Omental fat pad (tissue), 4 donors: ENCODE results near the gene ANKH. TPM values are rescaled to one million over a fixed set of nuclear protein-coding genes. Genes with fewer than 3 reads are reported as not detected.

Source experiments
- ATAC-seq: fragments of 150-250 bp; one replicate; pipeline ENCODE4 v1.9.1; 2016; ENCODE audit warnings: mild to moderate bottlenecking, moderate library complexity; ENCODE audit not compliant: low FRiP score
- DNase-seq: peaks from one replicate; pipeline ENCODE4 v3.0.0-alpha.2; 2019; ENCODE audit warnings: low spot score
- total RNA-seq, 4 donors: library from RNA; depleted of rRNA; stranded (reverse); fragments of >200 nt; gene quantifications; one replicate each; pipeline ENCODE4 v1.1.0, GENCODE V29; 2016
- TF ChIP-seq, protein P1 (sequence below), 3 donors: fragments of 450-650 bp; IDR thresholded peaks; one replicate each; pipeline ENCODE4 v1.5.1; 2016 to 2017; ENCODE audit warnings: antibody characterized with exemption in 3 of 3, mild to moderate bottlenecking in 3 of 3, moderate library complexity in 2 of 3

Gene ANKH
- total RNA-seq, 4 donors from 2014 or later: 37.4 to 74.3 (median 39.2) TPM

DNA sequence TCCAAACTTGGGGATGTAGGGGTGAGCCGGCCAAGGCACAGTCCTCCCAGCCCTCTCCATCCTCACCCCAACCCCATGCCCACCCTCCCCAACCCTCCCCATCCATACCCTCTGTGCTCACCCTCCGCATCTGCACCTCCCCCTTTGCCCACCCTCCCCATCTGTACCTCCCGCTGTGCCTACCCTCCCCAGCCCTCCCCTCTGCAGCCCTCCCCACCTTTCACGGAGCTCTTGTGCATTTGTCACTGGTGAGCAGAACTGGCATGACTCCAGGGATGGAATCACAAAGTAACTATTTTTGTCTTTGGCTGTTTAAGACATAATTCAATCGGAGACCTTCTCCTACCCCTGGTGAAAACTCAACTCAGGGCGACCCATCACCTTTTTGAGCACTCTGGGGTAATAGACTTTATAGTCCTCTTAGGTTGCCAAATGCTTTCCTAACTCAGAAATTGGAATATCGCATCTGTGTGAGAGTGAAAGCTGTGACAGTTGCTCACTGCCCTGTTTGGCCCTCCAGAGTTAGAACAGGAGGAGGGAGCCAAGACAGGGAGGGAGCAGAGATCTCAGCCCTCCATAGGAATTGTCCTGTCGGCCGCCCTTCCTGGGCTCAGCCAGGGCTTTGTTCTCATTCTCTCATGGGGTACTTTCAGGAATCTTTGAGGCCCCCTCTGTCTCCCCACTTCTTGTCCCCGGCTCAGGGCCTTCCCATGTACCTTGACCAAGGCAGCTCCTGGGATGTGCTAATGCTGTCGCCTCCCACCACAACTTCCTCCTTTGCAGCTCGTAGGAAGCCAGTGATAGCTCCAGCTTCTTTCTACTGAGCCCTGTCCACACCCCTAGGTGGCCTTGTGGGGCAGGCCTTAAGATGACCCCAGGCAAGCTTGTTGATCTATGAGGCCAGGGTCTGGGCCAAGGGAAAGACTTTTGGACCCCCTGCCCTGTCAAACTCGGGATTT lies 170.8 kb downstream of the ANKH start:
- ATAC-seq (no peak), DNase-seq (no peak)
- TF ChIP-seq, protein P1, sequence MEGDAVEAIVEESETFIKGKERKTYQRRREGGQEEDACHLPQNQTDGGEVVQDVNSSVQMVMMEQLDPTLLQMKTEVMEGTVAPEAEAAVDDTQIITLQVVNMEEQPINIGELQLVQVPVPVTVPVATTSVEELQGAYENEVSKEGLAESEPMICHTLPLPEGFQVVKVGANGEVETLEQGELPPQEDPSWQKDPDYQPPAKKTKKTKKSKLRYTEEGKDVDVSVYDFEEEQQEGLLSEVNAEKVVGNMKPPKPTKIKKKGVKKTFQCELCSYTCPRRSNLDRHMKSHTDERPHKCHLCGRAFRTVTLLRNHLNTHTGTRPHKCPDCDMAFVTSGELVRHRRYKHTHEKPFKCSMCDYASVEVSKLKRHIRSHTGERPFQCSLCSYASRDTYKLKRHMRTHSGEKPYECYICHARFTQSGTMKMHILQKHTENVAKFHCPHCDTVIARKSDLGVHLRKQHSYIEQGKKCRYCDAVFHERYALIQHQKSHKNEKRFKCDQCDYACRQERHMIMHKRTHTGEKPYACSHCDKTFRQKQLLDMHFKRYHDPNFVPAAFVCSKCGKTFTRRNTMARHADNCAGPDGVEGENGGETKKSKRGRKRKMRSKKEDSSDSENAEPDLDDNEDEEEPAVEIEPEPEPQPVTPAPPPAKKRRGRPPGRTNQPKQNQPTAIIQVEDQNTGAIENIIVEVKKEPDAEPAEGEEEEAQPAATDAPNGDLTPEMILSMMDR (IDR thresholded peaks at IDR 0.05): no peak

DNA sequence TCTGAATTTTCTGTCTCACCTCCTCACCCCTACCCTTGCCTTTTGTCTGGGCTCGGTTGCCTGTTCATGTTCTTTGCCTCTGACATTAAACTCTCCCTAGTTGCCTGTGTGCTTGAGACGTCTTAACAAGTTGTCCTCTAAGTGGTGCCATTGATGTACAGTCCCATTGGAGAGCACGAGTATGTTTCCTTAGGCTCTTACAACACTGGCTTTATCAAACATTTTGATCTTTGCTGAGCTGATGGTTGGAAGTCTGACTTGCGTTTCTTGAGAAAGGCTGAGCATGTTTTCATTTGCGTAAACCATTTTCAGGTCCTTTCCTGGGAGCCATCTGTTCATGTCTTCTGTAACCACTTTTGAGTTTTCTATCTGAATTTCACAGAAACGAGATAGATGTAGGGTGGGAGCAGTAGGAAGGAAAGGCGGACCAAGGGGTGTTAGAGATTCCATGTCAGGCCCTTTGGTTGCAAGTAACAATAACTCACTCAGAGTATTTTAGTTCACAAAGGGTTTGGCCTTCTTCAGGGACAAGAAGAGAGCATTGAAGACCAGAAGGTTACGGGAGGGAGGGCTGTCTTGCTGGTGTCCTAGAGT lies 171.7 kb downstream of the ANKH start:
- TF ChIP-seq, protein P1 (IDR thresholded peaks at IDR 0.05): no peak
- no peak for ATAC-seq
- no peak for DNase-seq

DNA sequence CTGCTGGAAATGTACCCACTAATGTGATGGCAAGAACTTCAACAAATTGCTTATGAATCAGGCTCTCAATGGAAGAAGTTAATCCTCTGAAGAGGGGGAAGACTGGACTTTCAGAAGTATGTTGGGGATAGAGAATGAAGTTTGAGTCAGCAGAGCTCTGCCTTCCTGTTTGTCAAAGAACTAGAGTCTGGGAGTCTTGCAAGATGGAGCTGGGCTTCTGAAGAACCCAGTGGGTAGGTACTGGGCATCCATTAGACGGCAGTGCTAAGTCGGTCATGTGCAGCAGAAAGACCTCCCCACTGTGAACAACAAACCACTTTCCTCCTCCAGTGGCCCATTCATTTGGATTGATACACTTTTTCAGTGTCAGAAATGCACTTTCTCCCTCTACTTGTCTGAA lies 172.4 kb downstream of the ANKH start:
- TF ChIP-seq, protein P1 (IDR thresholded peaks at IDR 0.05): no peak
- no peak for DNase-seq
- no peak for ATAC-seq

DNA sequence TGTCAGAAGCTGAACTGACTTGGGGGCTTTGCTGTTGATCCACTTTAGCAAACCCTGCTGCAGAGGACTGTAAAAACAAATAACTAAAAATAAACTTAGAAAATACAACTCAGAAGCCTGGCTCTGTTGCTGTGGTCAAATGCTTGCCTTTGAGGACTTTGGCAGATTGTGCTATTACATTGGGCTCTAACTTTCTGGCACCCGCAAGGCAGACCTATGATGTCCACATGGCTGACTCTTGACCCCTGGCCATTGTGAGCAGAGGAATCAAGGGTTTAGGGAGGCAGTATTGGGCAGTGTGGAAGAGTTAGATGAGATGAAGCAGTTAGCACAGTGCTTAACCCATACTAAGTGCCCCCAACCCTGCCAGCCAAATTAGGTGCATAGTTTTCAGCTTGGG lies 173.1 kb downstream of the ANKH start:
- DNase-seq (no peak), ATAC-seq (no peak)
- TF ChIP-seq, protein P1 (IDR thresholded peaks at IDR 0.05): no peak

DNA sequence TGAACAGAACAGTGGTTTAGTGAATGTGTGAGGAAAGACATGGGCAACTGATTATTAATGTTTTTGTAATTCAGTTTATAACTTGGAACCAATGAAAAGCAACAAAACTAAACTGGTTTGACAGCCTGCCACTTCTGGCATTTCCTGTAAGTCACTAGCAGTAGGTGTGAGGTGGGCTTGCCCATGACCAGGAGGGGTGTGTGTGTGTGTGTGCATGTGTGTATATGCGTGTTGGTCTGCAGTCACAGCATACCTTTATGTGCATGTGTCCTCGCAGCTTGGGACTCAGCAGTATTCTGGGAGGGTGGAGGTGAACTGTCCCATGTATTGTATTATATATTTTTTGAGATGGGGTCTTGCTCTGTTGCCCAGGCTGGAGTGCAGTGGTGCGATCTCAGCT lies 174.7 kb downstream of the ANKH start:
- TF ChIP-seq, protein P1 (IDR thresholded peaks at IDR 0.05): no peak
- ATAC-seq (no peak), DNase-seq (no peak)

DNA sequence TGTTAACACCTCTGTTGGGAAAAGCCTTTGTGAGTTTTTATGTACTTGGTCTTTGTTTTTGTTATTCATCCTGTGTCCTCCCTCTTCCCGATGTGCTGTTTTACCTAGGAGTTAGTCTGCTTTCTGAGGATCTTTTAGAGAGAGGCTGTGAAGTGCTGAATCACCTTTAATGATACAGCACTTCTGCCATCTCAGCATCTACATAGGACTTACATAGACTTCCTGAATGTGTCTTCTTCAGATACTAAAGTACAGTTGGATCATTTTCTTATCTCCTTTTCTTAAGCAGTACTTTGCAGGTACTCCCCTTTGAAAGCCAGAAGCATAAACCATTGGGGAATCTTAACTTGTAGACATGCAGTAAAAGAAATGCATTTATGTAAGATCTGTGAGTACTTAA lies 175.5 kb downstream of the ANKH start:
- DNase-seq: no peak
- TF ChIP-seq, protein P1 (IDR thresholded peaks at IDR 0.05): no peak
- ATAC-seq: no peak
